Vagina (tissue), 2 donors: ENCODE results near the gene CDK14.
A peak's percentile ranks its signal among the peaks of the same experiment; 100 is the strongest.

Experiments
- CTCF ChIP-seq, 3 experiments: fragments of 450-650 bp in 2 of 3; fragments of 200-600 bp in 1 of 3; sonication (generic) in 1 of 3; IDR thresholded peaks; one replicate each; pipeline ENCODE4 v1.5.1; 2017 to 2019; ENCODE audit warnings: antibody characterized with exemption in 3 of 3, mild to moderate bottlenecking in 2 of 3, moderate library complexity in 2 of 3
- POLR2A ChIP-seq, 2 donors: fragments of 450-650 bp; IDR thresholded peaks; one replicate each; pipeline ENCODE4 v1.6.1; 2017; ENCODE audit warnings: antibody characterized with exemption in 2 of 2, mild to moderate bottlenecking in 2 of 2, moderate library complexity in 2 of 2
- POLR2AphosphoS5 ChIP-seq, 2 donors: sonication (generic); formaldehyde crosslinking; IDR thresholded peaks; one replicate each; pipeline ENCODE4 v1.9.0; 2017; ENCODE audit warnings: antibody characterized with exemption in 2 of 2, mild to moderate bottlenecking in 2 of 2, low read depth in 1 of 2; ENCODE audit not compliant: insufficient read depth in 1 of 2

GRCh38 chr7:91089382-91089963 is 493.4 kb downstream of the CDK14 start:
- peak in 2 of 3 experiments; percentile 55 to 76 for TF ChIP-seq CTCF (IDR thresholded peaks at IDR 0.05)
- TF ChIP-seq POLR2A (IDR thresholded peaks at IDR 0.05), result no peak
- peak in 1 of 2 donors; percentile 14 for TF ChIP-seq POLR2AphosphoS5 (IDR thresholded peaks at IDR 0.05; ENCODE audit: insufficient read depth in 1 of 2, low read depth in 1 of 2)
